Inflammatory macrophage (primary cell): Measurements from ENCODE around the gene MRPL22.
A peak's percentile ranks its signal among the peaks of the same experiment; 100 is the strongest.
"Not testable (repeated sequence)": the region's sequence is repeated elsewhere in the genome, so short reads cannot be mapped to it uniquely, and the experiment has no call there.

Experiments used
- DNase-seq, 2 donors: peaks; one replicate each; pipeline ENCODE4 v3.0.0-alpha.2; 2020 to 2022
- total RNA-seq, 18 experiments: gene quantifications; one replicate each; lab custom pipeline; 2026; ENCODE audit warnings: mixed read lengths in 6 of 18, inconsistent platforms in 2 of 18; lab: John Stamatoyannopoulos, UW

MRPL22 gene
- 6.0 to 17.7 (median 12.5) reads per million in 18 experiments for total RNA-seq

GRCh38 chr5:154940772-154941620 lies at the start of gene MRPL22:
Gene MRPL22, plus strand, starts transcription at chr5:154941073. Its CDS starts 38 bp downstream, at chr5:154941111.
- peak; percentile 95 for DNase-seq

- no peak for DNase-seq
Measured at GRCh38 chr5:154892369-154892771, 48.5 kb upstream of the MRPL22 start.

GRCh38 chr5:154893381-154893780 lies 47.5 kb upstream of the MRPL22 start:
- DNase-seq, result no peak

GRCh38 chr5:154895606-154896561 lies 45.0 kb upstream of the MRPL22 start:
- no peak for DNase-seq

- DNase-seq, result no peak
Measured at GRCh38 chr5:154896562-154897165, 44.2 kb upstream of the MRPL22 start.

GRCh38 chr5:154898210-154898609 lies 42.7 kb upstream of the MRPL22 start:
- DNase-seq, result no peak

GRCh38 chr5:154899151-154899816 lies 41.6 kb upstream of the MRPL22 start:
- no peak for DNase-seq

- no peak for DNase-seq
Measured at GRCh38 chr5:154900066-154900465, 40.8 kb upstream of the MRPL22 start.

- DNase-seq, result no peak
Measured at GRCh38 chr5:154901276-154901675, 39.6 kb upstream of the MRPL22 start.

GRCh38 chr5:154901913-154902312 lies 39.0 kb upstream of the MRPL22 start:
- DNase-seq, result no peak

GRCh38 chr5:154905601-154906000 lies 35.3 kb upstream of the MRPL22 start:
- DNase-seq, result not testable (repeated sequence)

GRCh38 chr5:154916874-154917273 lies 24.0 kb upstream of the MRPL22 start:
- DNase-seq, result no peak

GRCh38 chr5:154917757-154918156 lies 23.1 kb upstream of the MRPL22 start:
- no peak for DNase-seq

- no peak for DNase-seq
Measured at GRCh38 chr5:154923441-154924430, 17.1 kb upstream of the MRPL22 start.

GRCh38 chr5:154933537-154933936 lies 7.3 kb upstream of the MRPL22 start:
- DNase-seq, result no peak

GRCh38 chr5:154934881-154935280 lies 6.0 kb upstream of the MRPL22 start:
- no peak for DNase-seq

- no peak for DNase-seq
Measured at GRCh38 chr5:154937186-154937717, 3.6 kb upstream of the MRPL22 start.

GRCh38 chr5:154937718-154938466 lies 3.0 kb upstream of the MRPL22 start, which contains the start of gene GEMIN5:
Gene GEMIN5, minus strand, starts transcription at chr5:154938211. Its CDS starts 78 bp downstream, at chr5:154938133.
- peak; percentile 85 to 89 for DNase-seq

GRCh38 chr5:154939387-154939786 lies 1.5 kb upstream of the MRPL22 start:
- DNase-seq, result not testable (repeated sequence)

GRCh38 chr5:154940375-154940771 lies 500 bp upstream of the MRPL22 start:
- DNase-seq, result no peak
